ENCODE results near the gene TTC23L. TPM values are rescaled to one million over a fixed set of nuclear protein-coding genes. Genes with fewer than 3 reads are reported as not detected.

Gene TTC23L
- total and polyA plus RNA-seq, 2 donors from 2014 or later: 0.39 to 1.7 TPM

- DNase-seq: no peak
- Histone ChIP-seq H3K4me1 (ENCODE audit: control insufficient read depth in 2 of 3, insufficient read depth in 2 of 3, low read depth in 1 of 3, low read length in 3 of 3) (peaks cover 0 to 5% (median under 1%) of the 10 kb centered on the region in 3 donors), H3K4me3 (ENCODE audit: low read length in 3 of 3) (no peak overlapping the region), H3K27ac (ENCODE audit: low read depth in 2 of 2, low read length in 2 of 2) (no peak overlapping the region), H3K9me3 (ENCODE audit: control insufficient read depth in 2 of 3, insufficient read depth in 1 of 3, low read length in 3 of 3) (no peaks in the 10 kb centered on the region), H3K9ac (ENCODE audit: low read length in 3 of 3) (no peak overlapping the region), H3K27me3 (ENCODE audit: control insufficient read depth, insufficient read depth, low read length) (no peaks in the 10 kb centered on the region), H3K36me3 (ENCODE audit: control insufficient read depth in 2 of 3, insufficient read depth in 3 of 3, low read length in 3 of 3) (peaks cover 7 to 18% (median 12%) of the 10 kb centered on the region in 3 donors)
- TF ChIP-seq CTCF (IDR thresholded peaks at IDR 0.05; ENCODE audit: borderline replicate concordance, extremely low read depth, insufficient read depth): no peak
- intact Hi-C loops (cut with DNase I): no loop called here
- FAIRE-seq: no peak
Observed at GRCh38 chr5:34833090-34833489, 5.9 kb upstream of the TTC23L start.

DNA sequence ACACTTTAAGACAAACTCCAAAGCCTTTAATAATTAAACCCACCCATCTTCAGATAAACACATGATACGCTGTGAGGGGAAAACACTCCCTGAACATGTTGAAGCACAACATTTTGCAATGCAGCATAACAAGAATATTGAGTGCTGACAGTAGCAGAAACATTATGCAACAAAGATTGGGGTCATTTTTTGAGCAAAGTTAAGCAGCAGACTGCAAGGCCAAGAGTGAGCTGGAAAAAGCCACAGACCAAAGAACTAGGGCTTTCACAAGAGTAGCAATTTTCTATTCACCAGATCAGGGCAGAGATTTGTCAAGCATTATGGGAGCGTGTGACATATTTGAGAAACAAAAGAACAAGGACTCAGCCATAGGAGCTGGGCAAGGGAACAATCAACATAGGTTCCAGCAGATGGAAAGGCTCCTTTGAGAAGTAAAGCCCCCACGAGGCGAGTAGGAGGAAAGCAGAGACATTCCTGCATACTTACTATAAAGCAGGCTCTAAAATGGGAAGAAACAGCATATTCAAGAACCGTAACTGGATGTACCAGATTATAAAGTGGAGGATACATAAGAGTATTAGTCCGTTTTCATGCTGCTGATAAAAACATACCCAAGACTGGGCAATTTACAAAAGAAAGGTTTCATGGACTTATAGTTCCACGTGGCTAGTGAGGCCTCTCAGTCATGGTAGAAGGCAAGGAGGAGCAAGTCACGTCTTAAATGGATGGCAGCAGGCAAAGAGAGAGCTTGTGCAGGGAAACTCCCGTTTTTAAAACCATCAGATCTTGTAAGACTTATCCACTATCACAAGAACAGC is 4.8 kb upstream of the TTC23L start:
- Histone ChIP-seq H3K9ac (ENCODE audit: low read length in 3 of 3) (no peak overlapping the region), H3K36me3 (ENCODE audit: control insufficient read depth in 2 of 3, insufficient read depth in 3 of 3, low read length in 3 of 3) (peaks cover 7 to 18% (median 9%) of the 10 kb centered on the region in 3 donors), H3K4me1 (ENCODE audit: control insufficient read depth in 2 of 3, insufficient read depth in 2 of 3, low read depth in 1 of 3, low read length in 3 of 3) (peaks cover 3 to 5% (median 4%) of the 10 kb centered on the region in 3 donors), H3K4me3 (ENCODE audit: low read length in 3 of 3) (no peak overlapping the region), H3K27me3 (ENCODE audit: control insufficient read depth, insufficient read depth, low read length) (no peaks in the 10 kb centered on the region), H3K27ac (ENCODE audit: low read depth in 2 of 2, low read length in 2 of 2) (no peak overlapping the region), H3K9me3 (ENCODE audit: control insufficient read depth in 2 of 3, insufficient read depth in 1 of 3, low read length in 3 of 3) (no peaks in the 10 kb centered on the region)
- FAIRE-seq (no peak), DNase-seq (no peak)
- TF ChIP-seq CTCF (IDR thresholded peaks at IDR 0.05; ENCODE audit: borderline replicate concordance, extremely low read depth, insufficient read depth): no peak
- intact Hi-C loops (cut with DNase I): no loop called here

- H3K9ac ChIP-seq (ENCODE audit: low read length in 3 of 3): no peak overlapping the region
Observed at GRCh38 chr5:34834794-34835089, 4.2 kb upstream of the TTC23L start.

More at GRCh38 chr5:34834794-34835089, 4.2 kb upstream of the TTC23L start:
- Histone ChIP-seq H3K36me3 (ENCODE audit: control insufficient read depth in 2 of 3, insufficient read depth in 3 of 3, low read length in 3 of 3) (peaks cover 7 to 14% (median 9%) of the 10 kb centered on the region in 3 donors), H3K9me3 (ENCODE audit: control insufficient read depth in 2 of 3, insufficient read depth in 1 of 3, low read length in 3 of 3) (no peaks in the 10 kb centered on the region), H3K4me1 (ENCODE audit: control insufficient read depth in 2 of 3, insufficient read depth in 2 of 3, low read depth in 1 of 3, low read length in 3 of 3) (peaks cover 3 to 5% (median 4%) of the 10 kb centered on the region in 3 donors), H3K27me3 (ENCODE audit: control insufficient read depth, insufficient read depth, low read length) (no peaks in the 10 kb centered on the region), H3K4me3 (ENCODE audit: low read length in 3 of 3) (no peak overlapping the region), H3K27ac (ENCODE audit: low read depth in 2 of 2, low read length in 2 of 2) (no peak overlapping the region)
- DNase-seq (no peak), FAIRE-seq (no peak)
- TF ChIP-seq CTCF (IDR thresholded peaks at IDR 0.05; ENCODE audit: borderline replicate concordance, extremely low read depth, insufficient read depth): no peak
- intact Hi-C loops (cut with DNase I): no loop called here

Data from kidney (tissue), 14 donors.